ENCODE results near the gene RSPRY1. TPM values are rescaled to one million over a fixed set of nuclear protein-coding genes. Genes with fewer than 3 reads are reported as not detected.

RSPRY1 gene
- total RNA-seq, 4 donors from 2014 or later: 20.4 to 28.5 (median 24.6) TPM

- H3K9me3 ChIP-seq: no peaks in the 10 kb centered on the region
- DNase-seq (ENCODE audit: low spot score in 2 of 2): no peak
- H3K4me1 ChIP-seq: peaks cover 0 to 37% (median 0%) of the 10 kb centered on the region in 4 donors
- TF ChIP-seq CTCF (IDR thresholded peaks at IDR 0.05) (no peak), EP300 (IDR thresholded peaks at IDR 0.05) (no peak), POLR2A (IDR thresholded peaks at IDR 0.05) (no peak)
- peaks cover 0 to 4% (median 0%) of the 10 kb centered on the region in 3 donors for H3K36me3 ChIP-seq
- WGBS, 2 donors: 37 to 53% methylated on average over 3 of the region's 3 CpGs
- no peaks in the 10 kb centered on the region for H3K27me3 ChIP-seq
- peak overlapping the region in 1 of 4 donors; percentile 0 for H3K27ac ChIP-seq
- no peak overlapping the region for H3K4me3 ChIP-seq
Observed at GRCh38 chr16:57178196-57178595, 7.9 kb upstream of the RSPRY1 start.

- Histone ChIP-seq H3K4me3 (no peak overlapping the region), H3K9me3 (no peaks in the 10 kb centered on the region), H3K4me1 (peaks cover 0 to 38% (median 0%) of the 10 kb centered on the region in 4 donors), H3K27me3 (no peaks in the 10 kb centered on the region), H3K36me3 (no peaks in the 10 kb centered on the region), H3K27ac (peak overlapping the region in 1 of 4 donors; percentile 6)
- no peak for DNase-seq (ENCODE audit: low spot score in 2 of 2)
- no peak for TF ChIP-seq CTCF (IDR thresholded peaks at IDR 0.05)
- no peak for TF ChIP-seq EP300 (IDR thresholded peaks at IDR 0.05)
- no peak for TF ChIP-seq POLR2A (IDR thresholded peaks at IDR 0.05)
- 54 to 55% methylated on average over 4 of the region's 4 CpGs for WGBS, 2 donors
Observed at GRCh38 chr16:57178793-57179212, 7.3 kb upstream of the RSPRY1 start.

GRCh38 chr16:57179215-57179828, 6.8 kb upstream of the RSPRY1 start:
- Histone ChIP-seq H3K27me3 (no peaks in the 10 kb centered on the region), H3K9me3 (no peaks in the 10 kb centered on the region), H3K4me1 (peaks cover 0 to 43% (median under 1%) of the 10 kb centered on the region in 4 donors), H3K27ac (peak overlapping the region in 1 of 4 donors; percentile 6), H3K4me3 (no peak overlapping the region), H3K36me3 (no peaks in the 10 kb centered on the region)
- WGBS, 2 donors: 23 to 30% methylated on average over 3 of the region's 3 CpGs
- no peak for DNase-seq (ENCODE audit: low spot score in 2 of 2)
- TF ChIP-seq POLR2A (IDR thresholded peaks at IDR 0.05): no peak
- TF ChIP-seq EP300 (IDR thresholded peaks at IDR 0.05): no peak
- no peak for TF ChIP-seq CTCF (IDR thresholded peaks at IDR 0.05)

- H3K27ac ChIP-seq: no peak overlapping the region
- peaks cover 0 to 45% (median 13%) of the 10 kb centered on the region in 4 donors for H3K4me1 ChIP-seq
- no peaks in the 10 kb centered on the region for H3K9me3 ChIP-seq
- peak overlapping the region in 1 of 4 donors; percentile 100 for H3K4me3 ChIP-seq
- 95 to 97% methylated on average over 4 of the region's 4 CpGs for WGBS, 2 donors
- TF ChIP-seq CTCF (IDR thresholded peaks at IDR 0.05) (no peak), EP300 (IDR thresholded peaks at IDR 0.05) (no peak), POLR2A (IDR thresholded peaks at IDR 0.05) (no peak)
- H3K27me3 ChIP-seq: no peaks in the 10 kb centered on the region
- no peak for DNase-seq (ENCODE audit: low spot score in 2 of 2)
- H3K36me3 ChIP-seq: no peaks in the 10 kb centered on the region
Observed at GRCh38 chr16:57184113-57184512, 2.0 kb upstream of the RSPRY1 start.

GRCh38 chr16:57184887-57185445, 1.2 kb upstream of the RSPRY1 start:
- peaks cover 0 to 45% (median 14%) of the 10 kb centered on the region in 4 donors for H3K4me1 ChIP-seq
- DNase-seq (ENCODE audit: low spot score in 2 of 2): no peak
- peak overlapping the region; percentile 63 to 100 (median 88) for H3K4me3 ChIP-seq
- 23 to 26% methylated on average over 15 of the region's 15 CpGs for WGBS, 2 donors
- H3K36me3 ChIP-seq: no peaks in the 10 kb centered on the region
- H3K27me3 ChIP-seq: no peaks in the 10 kb centered on the region
- TF ChIP-seq POLR2A (IDR thresholded peaks at IDR 0.05): no peak
- TF ChIP-seq EP300 (IDR thresholded peaks at IDR 0.05): no peak
- TF ChIP-seq CTCF (IDR thresholded peaks at IDR 0.05): no peak
- no peaks in the 10 kb centered on the region for H3K9me3 ChIP-seq
- peak overlapping the region; percentile 43 to 98 (median 92) for H3K27ac ChIP-seq

Data from tibial nerve (tissue), 4 donors.